Breast epithelium (tissue), 4 donors: Measurements from ENCODE around the gene PHYKPL. TPM values are rescaled to one million over a fixed set of nuclear protein-coding genes. Genes with fewer than 3 reads are reported as not detected.

Experiments used
- DNase-seq, 2 donors: peaks; one replicate each; pipeline ENCODE4 v3.0.0-alpha.2; 2019; ENCODE audit warnings: low spot score in 2 of 2
- H3K27ac ChIP-seq, 2 donors: fragments of 200-600 bp; sonication (generic) in 1 of 2; one replicate each; pipeline ENCODE4 v1.5.1; 2016 to 2019; ENCODE audit warnings: mild to moderate bottlenecking in 1 of 2
- H3K27me3 ChIP-seq, 2 donors: fragments of 200-600 bp; sonication (generic) in 1 of 2; one replicate each; pipeline versions ENCODE4 v1.5.1 to v1.6.0; 2017 to 2019; ENCODE audit warnings: control low read depth in 1 of 2, mild to moderate bottlenecking in 1 of 2
- H3K36me3 ChIP-seq: fragments of 200-600 bp; one replicate; pipeline ENCODE4 v1.5.1; 2019
- H3K4me1 ChIP-seq, 2 donors: fragments of 200-600 bp; sonication (generic); one replicate each; pipeline ENCODE4 v1.5.1; 2016 to 2019; ENCODE audit warnings: control low read depth in 1 of 2
- H3K4me3 ChIP-seq, 3 donors: fragments of 200-600 bp; sonication (generic); 1 replicate in 2 of 3; 2 replicates in 1 of 3; pipeline ENCODE4 v1.5.1; 2016 to 2019; ENCODE audit warnings: mild to moderate bottlenecking in 3 of 3, moderate library complexity in 2 of 3
- H3K9me3 ChIP-seq, 2 donors: fragments of 200-600 bp; sonication (generic) in 1 of 2; one replicate each; pipeline ENCODE4 v1.5.1; 2016 to 2019; ENCODE audit warnings: control low read depth in 1 of 2
- POLR2A ChIP-seq: fragments of 450-650 bp; IDR thresholded peaks from one replicate; pipeline ENCODE4 v1.6.1; 2016; ENCODE audit warnings: antibody characterized with exemption, mild to moderate bottlenecking, moderate library complexity
- POLR2AphosphoS5 ChIP-seq, 3 donors: sonication (generic); formaldehyde crosslinking; IDR thresholded peaks; one replicate each; pipeline ENCODE4 v1.6.1; 2017; ENCODE audit warnings: antibody characterized with exemption in 3 of 3
- intact Hi-C: fragments of 100-400 bp; cut with DNase I; formaldehyde crosslinking; loops from one replicate; pipeline ENCODE4 v1.15.1; 2023; ENCODE audit warnings: low total_unique reads
- total RNA-seq, 3 donors: library from RNA; depleted of rRNA; stranded (reverse); fragments of >200 nt; gene quantifications; one replicate each; pipeline ENCODE4 v1.1.0, GENCODE V29; 2016
- TF ChIP-seq, protein P1 (sequence below), 3 donors: fragments of 450-650 bp; IDR thresholded peaks; one replicate each; pipeline ENCODE4 v1.5.1; 2016 to 2017; ENCODE audit warnings: antibody characterized with exemption in 3 of 3, mild to moderate bottlenecking in 3 of 3, moderate library complexity in 3 of 3

The PHYKPL gene
- total RNA-seq, 3 donors from 2014 or later = 63.4 to 94.1 (median 77.7) TPM

DNA sequence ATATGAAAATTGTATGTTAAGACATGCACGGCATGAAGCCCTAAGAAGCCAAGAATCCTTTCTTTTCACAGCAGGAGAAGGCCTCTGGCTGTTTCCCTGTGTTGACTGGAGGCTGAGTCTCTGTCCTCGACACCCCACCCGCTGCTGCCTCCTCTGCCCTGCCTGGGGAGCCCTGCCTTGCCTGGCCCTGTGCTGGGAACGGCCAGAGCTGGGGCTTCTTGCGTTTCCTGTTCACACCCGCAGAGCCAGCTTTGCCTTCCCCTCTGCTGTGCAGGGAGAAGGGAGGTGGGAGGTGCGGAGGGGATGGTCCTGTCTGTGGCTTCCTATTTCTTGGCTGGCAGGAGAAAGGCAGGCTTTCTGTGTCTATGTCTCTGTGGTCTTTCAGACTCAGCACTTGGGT is 38.6 kb downstream of the PHYKPL start:
- Histone ChIP-seq H3K27ac (no peak overlapping the region), H3K4me1 (no peaks in the 10 kb centered on the region), H3K27me3 (no peaks in the 10 kb centered on the region), H3K9me3 (no peaks in the 10 kb centered on the region), H3K36me3 (no peaks in the 10 kb centered on the region), H3K4me3 (no peak overlapping the region)
- DNase-seq = peak in 1 of 2 donors; percentile 46
- intact Hi-C loops = no loop called here
- no peak for TF ChIP-seq POLR2AphosphoS5 (IDR thresholded peaks at IDR 0.05)
- no peak for TF ChIP-seq POLR2A
- TF ChIP-seq, protein P1, sequence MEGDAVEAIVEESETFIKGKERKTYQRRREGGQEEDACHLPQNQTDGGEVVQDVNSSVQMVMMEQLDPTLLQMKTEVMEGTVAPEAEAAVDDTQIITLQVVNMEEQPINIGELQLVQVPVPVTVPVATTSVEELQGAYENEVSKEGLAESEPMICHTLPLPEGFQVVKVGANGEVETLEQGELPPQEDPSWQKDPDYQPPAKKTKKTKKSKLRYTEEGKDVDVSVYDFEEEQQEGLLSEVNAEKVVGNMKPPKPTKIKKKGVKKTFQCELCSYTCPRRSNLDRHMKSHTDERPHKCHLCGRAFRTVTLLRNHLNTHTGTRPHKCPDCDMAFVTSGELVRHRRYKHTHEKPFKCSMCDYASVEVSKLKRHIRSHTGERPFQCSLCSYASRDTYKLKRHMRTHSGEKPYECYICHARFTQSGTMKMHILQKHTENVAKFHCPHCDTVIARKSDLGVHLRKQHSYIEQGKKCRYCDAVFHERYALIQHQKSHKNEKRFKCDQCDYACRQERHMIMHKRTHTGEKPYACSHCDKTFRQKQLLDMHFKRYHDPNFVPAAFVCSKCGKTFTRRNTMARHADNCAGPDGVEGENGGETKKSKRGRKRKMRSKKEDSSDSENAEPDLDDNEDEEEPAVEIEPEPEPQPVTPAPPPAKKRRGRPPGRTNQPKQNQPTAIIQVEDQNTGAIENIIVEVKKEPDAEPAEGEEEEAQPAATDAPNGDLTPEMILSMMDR (IDR thresholded peaks at IDR 0.05) = no peak

DNA sequence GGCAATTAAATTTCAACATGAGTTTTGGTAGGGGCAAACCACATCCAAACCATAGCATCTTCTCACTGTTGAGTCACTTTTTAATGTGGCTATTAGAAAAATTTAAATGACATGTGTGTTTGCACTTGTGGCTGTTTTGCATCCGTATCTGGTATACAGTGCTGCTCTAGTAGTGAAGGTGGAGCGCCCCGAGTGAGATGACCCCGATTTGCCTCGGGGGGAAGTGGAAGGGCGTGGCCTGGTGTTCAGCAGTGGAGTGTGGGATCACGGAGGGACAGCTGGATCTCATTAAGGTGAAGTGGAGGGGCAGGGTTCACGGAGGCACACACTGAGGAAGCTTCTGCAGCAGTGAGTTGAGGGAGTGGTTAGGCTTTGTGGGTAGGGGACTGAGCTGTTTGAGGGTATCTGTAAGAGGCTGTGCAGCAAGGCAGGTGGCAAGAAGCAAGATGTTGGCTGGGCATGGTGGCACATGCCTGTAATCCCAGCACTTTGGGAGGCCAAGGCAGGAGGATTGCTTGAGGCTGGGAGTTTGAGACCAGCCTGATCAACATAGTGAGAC is 39.3 kb downstream of the PHYKPL start:
- intact Hi-C loops = no loop called here
- Histone ChIP-seq H3K4me3 (no peak overlapping the region), H3K27me3 (no peaks in the 10 kb centered on the region), H3K9me3 (no peaks in the 10 kb centered on the region), H3K4me1 (no peaks in the 10 kb centered on the region), H3K36me3 (no peaks in the 10 kb centered on the region), H3K27ac (no peak overlapping the region)
- TF ChIP-seq POLR2A = no peak
- TF ChIP-seq, protein P1 (IDR thresholded peaks at IDR 0.05) = no peak
- no peak for TF ChIP-seq POLR2AphosphoS5 (IDR thresholded peaks at IDR 0.05)
- peak in 1 of 2 donors; percentile 43 for DNase-seq

DNA sequence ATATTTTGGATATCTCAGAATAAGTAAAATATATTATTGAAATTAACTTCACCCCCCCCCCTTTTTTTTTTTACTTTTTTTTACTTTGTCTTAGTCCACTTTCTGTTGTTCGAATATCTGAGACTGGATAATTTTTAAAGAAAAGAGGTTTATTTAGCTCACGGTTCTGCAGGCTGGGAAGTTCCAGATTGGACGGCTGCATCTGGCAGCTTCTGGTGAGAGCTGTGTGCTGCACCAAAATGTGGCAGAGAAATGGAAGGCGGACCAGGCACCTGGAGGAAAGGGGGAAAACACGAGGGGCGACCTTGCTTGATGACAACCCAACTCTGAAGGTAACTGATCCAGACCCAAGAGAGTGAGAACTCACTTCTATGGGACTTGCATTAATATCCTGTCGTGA is 39.8 kb downstream of the PHYKPL start:
- no peak overlapping the region for H3K4me3 ChIP-seq
- no peaks in the 10 kb centered on the region for H3K9me3 ChIP-seq
- DNase-seq = peak in 1 of 2 donors; percentile 43
- no peaks in the 10 kb centered on the region for H3K4me1 ChIP-seq
- intact Hi-C loops = no loop called here
- no peaks in the 10 kb centered on the region for H3K27me3 ChIP-seq
- H3K27ac ChIP-seq = no peak overlapping the region
- TF ChIP-seq POLR2AphosphoS5 (IDR thresholded peaks at IDR 0.05) = no peak
- TF ChIP-seq POLR2A = no peak
- TF ChIP-seq, protein P1 (IDR thresholded peaks at IDR 0.05) = no peak
- no peaks in the 10 kb centered on the region for H3K36me3 ChIP-seq

DNA sequence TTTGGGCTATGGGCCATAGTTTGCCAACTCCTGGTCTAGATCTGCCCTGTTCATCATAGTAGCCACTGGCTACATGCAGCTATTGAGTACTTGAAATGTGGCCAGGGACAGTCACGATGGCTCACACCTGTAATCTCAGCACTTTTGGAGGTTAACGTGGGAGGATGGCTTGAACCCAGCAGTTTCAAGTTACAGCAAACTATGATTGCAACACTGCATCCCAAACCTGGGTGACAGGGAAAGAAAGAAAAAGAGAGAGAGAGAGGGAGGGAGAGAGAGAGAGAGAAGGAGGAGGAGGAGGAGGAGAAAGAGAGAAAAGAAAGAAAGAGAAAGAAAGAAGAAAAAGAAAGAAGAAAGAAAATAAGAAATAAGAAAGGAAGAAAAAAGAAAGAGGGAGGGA is 40.4 kb downstream of the PHYKPL start:
- DNase-seq = no peak
- H3K9me3 ChIP-seq = no peaks in the 10 kb centered on the region
- no peak overlapping the region for H3K27ac ChIP-seq
- TF ChIP-seq, protein P1 (IDR thresholded peaks at IDR 0.05) = no peak
- no peak for TF ChIP-seq POLR2AphosphoS5 (IDR thresholded peaks at IDR 0.05)
- no peak for TF ChIP-seq POLR2A
- no peaks in the 10 kb centered on the region for H3K36me3 ChIP-seq
- H3K27me3 ChIP-seq = no peaks in the 10 kb centered on the region
- H3K4me3 ChIP-seq = no peak overlapping the region
- intact Hi-C loops = no loop called here
- H3K4me1 ChIP-seq = no peaks in the 10 kb centered on the region

DNA sequence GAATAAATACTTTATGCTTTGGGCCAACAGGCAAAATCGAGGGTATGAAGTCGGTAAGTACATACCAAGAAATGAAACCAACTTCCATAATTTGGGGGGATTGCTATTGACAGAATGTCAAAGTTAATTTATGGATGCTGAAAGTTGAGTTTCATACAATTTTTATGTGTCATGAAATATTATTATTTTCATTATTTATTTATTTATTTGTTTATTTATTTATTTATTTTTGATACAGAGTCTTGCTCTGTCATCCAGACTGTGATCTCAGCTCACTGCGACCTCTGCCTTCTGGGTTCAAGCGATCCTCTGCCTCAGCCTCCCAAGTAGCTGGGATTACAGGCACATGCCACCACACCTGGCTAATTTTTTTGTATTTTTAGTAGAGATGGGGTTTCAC is 40.9 kb downstream of the PHYKPL start:
- H3K36me3 ChIP-seq = no peaks in the 10 kb centered on the region
- H3K4me3 ChIP-seq = no peak overlapping the region
- H3K4me1 ChIP-seq = no peaks in the 10 kb centered on the region
- no peaks in the 10 kb centered on the region for H3K27me3 ChIP-seq
- no peak overlapping the region for H3K27ac ChIP-seq
- DNase-seq = no peak
- intact Hi-C loops = no loop called here
- no peaks in the 10 kb centered on the region for H3K9me3 ChIP-seq
- no peak for TF ChIP-seq POLR2A
- no peak for TF ChIP-seq POLR2AphosphoS5 (IDR thresholded peaks at IDR 0.05)

DNA sequence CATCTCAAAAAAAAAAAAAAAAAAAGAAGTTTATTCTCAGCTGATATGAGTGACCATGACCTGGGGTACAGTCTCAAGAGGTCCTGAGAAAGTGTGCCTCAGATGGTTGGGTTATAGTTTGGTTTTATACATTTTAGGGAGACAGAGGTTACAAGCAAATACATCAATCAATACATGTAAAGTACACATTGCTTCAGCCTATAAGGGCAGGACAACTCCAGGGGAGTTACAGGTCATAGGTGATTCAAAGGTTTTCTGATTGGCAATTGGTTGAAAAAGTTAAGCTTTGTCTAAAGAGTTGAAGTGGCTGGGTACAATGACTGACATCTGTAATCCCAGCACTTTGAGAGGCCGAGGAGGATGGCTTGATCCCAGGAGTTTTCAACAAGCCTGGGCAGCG is 43.2 kb downstream of the PHYKPL start:
- intact Hi-C loops = no loop called here
- no peak for TF ChIP-seq POLR2AphosphoS5 (IDR thresholded peaks at IDR 0.05)
- TF ChIP-seq, protein P1 (IDR thresholded peaks at IDR 0.05) = no peak
- no peak for DNase-seq
- Histone ChIP-seq H3K36me3 (no peaks in the 10 kb centered on the region), H3K4me1 (no peaks in the 10 kb centered on the region), H3K27me3 (no peaks in the 10 kb centered on the region), H3K27ac (no peak overlapping the region), H3K9me3 (no peaks in the 10 kb centered on the region), H3K4me3 (no peak overlapping the region)
